Measurements from ENCODE around the gene C20orf202.
"Not testable (repeated sequence)": the region's sequence is repeated elsewhere in the genome, so short reads cannot be mapped to it uniquely, and the experiment has no call there.

The C20orf202 gene

GRCh38 chr20:1229541-1229940 lies 26.3 kb downstream of the C20orf202 start:
- no peak for TF ChIP-seq ZNF274 (IDR thresholded peaks at IDR 0.05; ENCODE audit: low read depth, low read length)
- no peak overlapping the region for H3K4me3 ChIP-seq (ENCODE audit: low read length)

- no peak overlapping the region for H3K4me3 ChIP-seq (ENCODE audit: low read length)
- TF ChIP-seq ZNF274 (IDR thresholded peaks at IDR 0.05; ENCODE audit: low read depth, low read length): no peak
Measured at GRCh38 chr20:1232286-1233111, 29.2 kb downstream of the C20orf202 start.

GRCh38 chr20:1240549-1240948 lies 37.3 kb downstream of the C20orf202 start:
- no peak overlapping the region for H3K4me3 ChIP-seq (ENCODE audit: low read length)
- TF ChIP-seq ZNF274 (IDR thresholded peaks at IDR 0.05; ENCODE audit: low read depth, low read length): no peak

- TF ChIP-seq ZNF274 (IDR thresholded peaks at IDR 0.05; ENCODE audit: low read depth, low read length): no peak
Measured at GRCh38 chr20:1241456-1241855, 38.2 kb downstream of the C20orf202 start.

GRCh38 chr20:1242099-1242498 lies 38.8 kb downstream of the C20orf202 start:
- H3K4me3 ChIP-seq (ENCODE audit: low read length): no peak overlapping the region
- no peak for TF ChIP-seq ZNF274 (IDR thresholded peaks at IDR 0.05; ENCODE audit: low read depth, low read length)

More at GRCh38 chr20:1241456-1241855, 38.2 kb downstream of the C20orf202 start:
- no peak overlapping the region for H3K4me3 ChIP-seq (ENCODE audit: low read length)

GRCh38 chr20:1242530-1242929 lies 39.3 kb downstream of the C20orf202 start:
- TF ChIP-seq ZNF274 (IDR thresholded peaks at IDR 0.05; ENCODE audit: low read depth, low read length): no peak
- no peak overlapping the region for H3K4me3 ChIP-seq (ENCODE audit: low read length)

- H3K4me3 ChIP-seq (ENCODE audit: low read length): no peak overlapping the region
- TF ChIP-seq ZNF274 (IDR thresholded peaks at IDR 0.05; ENCODE audit: low read depth, low read length): no peak
Measured at GRCh38 chr20:1245578-1245977, 42.3 kb downstream of the C20orf202 start.

- H3K4me3 ChIP-seq (ENCODE audit: low read length): no peak overlapping the region
- TF ChIP-seq ZNF274 (IDR thresholded peaks at IDR 0.05; ENCODE audit: low read depth, low read length): no peak
Measured at GRCh38 chr20:1247689-1248088, 44.4 kb downstream of the C20orf202 start.

- H3K4me3 ChIP-seq (ENCODE audit: low read length): not testable (repeated sequence)
Measured at GRCh38 chr20:1250282-1250681, 47.0 kb downstream of the C20orf202 start.

- H3K4me3 ChIP-seq (ENCODE audit: low read length): no peak overlapping the region
- TF ChIP-seq ZNF274 (IDR thresholded peaks at IDR 0.05; ENCODE audit: low read depth, low read length): no peak
Measured at GRCh38 chr20:1252416-1252815, 49.2 kb downstream of the C20orf202 start.

- TF ChIP-seq ZNF274 (IDR thresholded peaks at IDR 0.05; ENCODE audit: low read depth, low read length): no peak
Measured at GRCh38 chr20:1254254-1254653, 51.0 kb downstream of the C20orf202 start.

GRCh38 chr20:1255675-1256074 lies 52.4 kb downstream of the C20orf202 start:
- no peak for TF ChIP-seq ZNF274 (IDR thresholded peaks at IDR 0.05; ENCODE audit: low read depth, low read length)

More at GRCh38 chr20:1254254-1254653, 51.0 kb downstream of the C20orf202 start:
- no peak overlapping the region for H3K4me3 ChIP-seq (ENCODE audit: low read length)

More at GRCh38 chr20:1255675-1256074, 52.4 kb downstream of the C20orf202 start:
- H3K4me3 ChIP-seq (ENCODE audit: low read length): no peak overlapping the region

Measured in GM08714 (cell line).